Endothelial cell (in vitro differentiated cells): ENCODE measurements around the gene GTSE1. TPM values are rescaled to one million over a fixed set of nuclear protein-coding genes. Genes with fewer than 3 reads are reported as not detected.

ENCODE experiments used
- DNase-seq: peaks from one replicate; pipeline ENCODE4 v3.0.0; 2021; ENCODE audit warnings: low spot score
- H3K27ac Mint-ChIP-seq: one replicate; pipeline ENCODE4 v1.8.0; 2021; ENCODE audit warnings: mixed read lengths, inconsistent platforms; ENCODE audit not compliant: unreplicated experiment
- H3K27me3 Mint-ChIP-seq: one replicate; pipeline ENCODE4 v1.8.0; 2021; ENCODE audit warnings: mild to moderate bottlenecking, moderate library complexity, mixed read lengths, inconsistent platforms; ENCODE audit not compliant: unreplicated experiment
- H3K36me3 Mint-ChIP-seq: one replicate; pipeline ENCODE4 v1.8.0; 2021; ENCODE audit warnings: mild to moderate bottlenecking, low read depth, mixed read lengths, inconsistent platforms; ENCODE audit not compliant: unreplicated experiment
- H3K4me1 Mint-ChIP-seq: one replicate; pipeline ENCODE4 v1.8.0; 2021; ENCODE audit warnings: mild to moderate bottlenecking, mixed read lengths, inconsistent platforms; ENCODE audit not compliant: unreplicated experiment
- H3K4me3 Mint-ChIP-seq: one replicate; pipeline ENCODE4 v1.8.0; 2021; ENCODE audit warnings: mild to moderate bottlenecking, mixed read lengths, inconsistent platforms; ENCODE audit not compliant: unreplicated experiment
- H3K9me3 Mint-ChIP-seq: one replicate; pipeline ENCODE4 v1.8.0; 2021; ENCODE audit warnings: mixed read lengths, inconsistent platforms; ENCODE audit not compliant: unreplicated experiment
- total RNA-seq: library from RNA; stranded (reverse); fragmentation: NEBNext Ultra II Directional; extraction: Animal tissue kit (Norgen Biotek cat#: 25700); gene quantifications from one replicate; pipeline ENCODE4 v1.2.1, GENCODE V29; 2021; ENCODE audit not compliant: unreplicated experiment
- TF ChIP-seq, protein P1 (sequence below): fragments of 200-600 bp; sonication (generic); IDR thresholded peaks from one replicate; pipeline ENCODE4 v1.5.0; 2021; ENCODE audit warnings: antibody characterized with exemption; ENCODE audit not compliant: unreplicated experiment

Gene GTSE1
- total RNA-seq, 1 donor from 2014 or later: 8.2 TPM

DNA sequence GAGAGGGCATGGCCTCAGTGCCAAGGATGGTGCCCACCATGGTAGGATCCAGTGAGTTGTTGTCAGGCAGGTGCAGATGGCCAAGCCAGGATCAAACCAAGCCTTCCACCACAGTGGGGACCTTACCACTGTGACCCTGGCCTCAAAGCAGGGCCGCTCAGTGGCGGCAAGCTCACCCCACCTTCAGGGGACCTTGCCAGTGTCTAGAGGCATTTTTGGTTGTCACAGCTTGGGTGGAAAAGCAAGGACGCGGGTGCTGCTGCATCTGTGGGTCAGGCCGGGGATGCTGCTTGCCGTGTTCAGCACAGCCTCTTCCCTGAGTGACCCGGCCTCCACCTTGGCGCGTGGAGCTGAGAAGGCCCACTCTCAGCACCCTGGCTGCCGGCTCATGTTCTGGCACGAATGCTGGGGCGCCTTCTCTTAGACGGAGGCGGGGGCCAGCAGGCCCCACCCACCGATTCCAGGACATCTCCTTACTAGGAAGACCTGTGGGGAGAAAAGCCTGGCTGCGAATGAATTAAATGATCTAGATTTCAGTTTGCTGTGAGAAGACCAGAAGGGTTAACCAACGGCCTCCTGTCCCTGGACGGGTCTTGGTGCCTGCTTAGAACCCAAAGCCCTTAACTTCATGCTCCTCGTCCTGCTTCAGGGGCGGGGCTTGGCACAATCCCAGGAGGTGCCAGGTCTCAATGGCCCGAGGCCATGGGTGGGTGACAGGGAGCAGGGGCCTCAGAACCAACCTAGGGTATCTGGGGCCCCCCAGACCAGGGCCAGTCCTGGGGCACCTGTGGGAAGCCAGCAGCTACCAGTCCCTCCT, 57.7 kb downstream of the GTSE1 start:
- no peak for DNase-seq
- Mint-ChIP-seq H3K27ac (no peak overlapping the region), H3K27me3 (peaks cover 9% of the 10 kb centered on the region), H3K36me3 (peaks cover 40% of the 10 kb centered on the region), H3K4me3 (no peak overlapping the region), H3K9me3 (no peaks in the 10 kb centered on the region), H3K4me1 (no peaks in the 10 kb centered on the region)
- TF ChIP-seq, protein P1, sequence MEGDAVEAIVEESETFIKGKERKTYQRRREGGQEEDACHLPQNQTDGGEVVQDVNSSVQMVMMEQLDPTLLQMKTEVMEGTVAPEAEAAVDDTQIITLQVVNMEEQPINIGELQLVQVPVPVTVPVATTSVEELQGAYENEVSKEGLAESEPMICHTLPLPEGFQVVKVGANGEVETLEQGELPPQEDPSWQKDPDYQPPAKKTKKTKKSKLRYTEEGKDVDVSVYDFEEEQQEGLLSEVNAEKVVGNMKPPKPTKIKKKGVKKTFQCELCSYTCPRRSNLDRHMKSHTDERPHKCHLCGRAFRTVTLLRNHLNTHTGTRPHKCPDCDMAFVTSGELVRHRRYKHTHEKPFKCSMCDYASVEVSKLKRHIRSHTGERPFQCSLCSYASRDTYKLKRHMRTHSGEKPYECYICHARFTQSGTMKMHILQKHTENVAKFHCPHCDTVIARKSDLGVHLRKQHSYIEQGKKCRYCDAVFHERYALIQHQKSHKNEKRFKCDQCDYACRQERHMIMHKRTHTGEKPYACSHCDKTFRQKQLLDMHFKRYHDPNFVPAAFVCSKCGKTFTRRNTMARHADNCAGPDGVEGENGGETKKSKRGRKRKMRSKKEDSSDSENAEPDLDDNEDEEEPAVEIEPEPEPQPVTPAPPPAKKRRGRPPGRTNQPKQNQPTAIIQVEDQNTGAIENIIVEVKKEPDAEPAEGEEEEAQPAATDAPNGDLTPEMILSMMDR: no peak

DNA sequence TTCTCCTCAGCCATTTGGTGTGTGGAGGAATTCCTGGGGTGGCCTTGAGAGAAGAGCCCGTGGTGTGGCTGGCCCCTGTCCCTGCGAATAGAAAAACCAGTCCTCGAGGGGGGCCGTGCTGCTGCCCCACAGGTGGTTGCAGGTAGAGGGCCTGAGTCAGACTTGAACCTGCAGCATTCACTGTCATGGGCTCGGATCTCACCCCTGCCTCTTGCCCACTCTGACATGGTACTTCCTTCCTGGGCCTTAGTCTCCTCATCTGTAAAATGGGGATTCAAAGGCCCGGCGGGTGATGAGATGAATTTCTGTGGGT, 58.3 kb downstream of the GTSE1 start:
- H3K27ac Mint-ChIP-seq: no peak overlapping the region
- H3K9me3 Mint-ChIP-seq: no peaks in the 10 kb centered on the region
- TF ChIP-seq, protein P1: no peak
- no peaks in the 10 kb centered on the region for H3K4me1 Mint-ChIP-seq
- H3K36me3 Mint-ChIP-seq: peaks cover 41% of the 10 kb centered on the region
- no peak for DNase-seq
- peaks cover 9% of the 10 kb centered on the region for H3K27me3 Mint-ChIP-seq
- no peak overlapping the region for H3K4me3 Mint-ChIP-seq

DNA sequence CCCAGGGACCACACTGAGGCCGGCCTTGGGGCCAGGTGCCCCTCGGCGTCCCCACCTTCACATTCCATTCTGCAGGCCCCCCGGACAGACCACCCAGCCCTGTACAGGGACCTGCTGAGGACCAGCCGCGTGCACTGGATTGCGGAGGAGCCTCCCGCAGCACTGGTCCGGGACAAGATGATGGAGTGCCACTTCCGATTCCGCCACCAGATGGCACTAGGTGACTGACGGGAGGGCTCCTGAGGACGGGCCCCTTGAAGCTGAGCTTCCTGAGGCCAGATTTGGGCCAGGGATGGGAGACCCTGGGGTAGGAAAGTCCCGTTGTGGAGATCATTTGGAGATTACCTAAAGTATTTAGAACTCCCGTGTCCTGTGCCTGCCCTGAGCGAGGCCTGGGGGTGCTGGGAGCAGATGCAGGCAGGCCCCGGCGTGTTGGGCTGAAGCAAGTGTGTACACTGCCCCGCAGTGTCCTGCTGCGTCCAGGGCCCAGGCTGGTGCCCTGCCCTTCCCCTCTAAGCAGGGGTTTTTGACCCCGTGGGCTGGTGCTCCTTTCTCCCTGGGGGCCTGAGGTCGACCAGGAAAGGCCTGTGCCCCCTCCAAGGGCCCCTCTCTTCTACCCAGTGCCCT, 58.8 kb downstream of the GTSE1 start:
- Mint-ChIP-seq H3K4me1 (no peaks in the 10 kb centered on the region), H3K36me3 (peaks cover 39% of the 10 kb centered on the region), H3K4me3 (no peak overlapping the region), H3K9me3 (no peaks in the 10 kb centered on the region), H3K27me3 (peaks cover 9% of the 10 kb centered on the region), H3K27ac (no peak overlapping the region)
- TF ChIP-seq, protein P1: peak; percentile 71
- DNase-seq: peak; percentile 83

DNA sequence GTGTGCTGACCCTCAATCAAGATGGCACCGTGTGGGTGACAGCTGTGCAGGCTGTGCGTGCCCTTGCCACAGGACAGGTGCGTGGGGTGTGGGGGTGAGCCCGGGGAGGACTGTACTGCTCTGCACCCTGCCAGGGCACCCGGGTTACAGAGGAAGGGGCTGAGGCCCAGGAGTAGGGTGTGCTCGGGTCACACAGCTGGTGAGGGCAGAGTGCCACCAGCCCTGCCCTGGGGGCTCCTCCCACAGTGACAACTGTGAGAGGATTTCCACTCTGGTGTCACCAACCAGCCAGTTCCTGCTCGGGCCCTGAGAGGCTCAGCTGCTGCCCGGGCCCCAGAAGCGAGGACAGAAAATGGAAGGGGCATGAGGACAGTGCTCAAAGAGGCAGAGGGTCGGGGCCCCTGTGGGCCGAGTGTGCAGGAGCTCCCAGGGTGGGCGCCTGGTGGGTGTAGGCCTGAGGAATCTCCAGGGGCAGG, 59.4 kb downstream of the GTSE1 start:
- Mint-ChIP-seq H3K9me3 (no peaks in the 10 kb centered on the region), H3K27ac (no peak overlapping the region), H3K27me3 (peaks cover 8% of the 10 kb centered on the region), H3K4me1 (no peaks in the 10 kb centered on the region), H3K4me3 (no peak overlapping the region), H3K36me3 (peaks cover 34% of the 10 kb centered on the region)
- TF ChIP-seq, protein P1: no peak
- no peak for DNase-seq
